K562 (cell line): ENCODE measurements around the gene ZNF581. TPM values are rescaled to one million over a fixed set of nuclear protein-coding genes. Genes with fewer than 3 reads are reported as not detected.

Experiments used
- polyA plus RNA-seq, 8 experiments: library from polyadenylated mRNA; depleted of rRNA in 4 of 8; stranded (reverse) in 5 of 8; unstranded in 3 of 8; fragments of >200 nt; fragmentation: Nextera tagmentation in 2 of 8; fragmentation: Illumina TruSeq in 1 of 8; extraction: Ambion mirVana in 2 of 8; extraction: Trizol in 1 of 8; gene quantifications; 2 replicates each; pipeline versions ENCODE4 v1.2.1 to v1.2.3, GENCODE V29; 2011 to 2014; ENCODE audit warnings: inconsistent platforms in 1 of 8, missing spikeins in 1 of 8
- total RNA-seq, 7 experiments: library from RNA; depleted of rRNA in 6 of 7; stranded (reverse); fragments of >200 nt in 6 of 7; fragmentation: Illumina TruSeq in 2 of 7; extraction: Trizol in 2 of 7; gene quantifications; 2 replicates each; pipeline versions ENCODE4 v1.2.1 to v1.2.3, GENCODE V29; 2011 to 2021; ENCODE audit warnings: low replicate concordance in 1 of 7
- TF ChIP-seq, protein P1 (sequence below), 2 experiments: fragments of 450-650 bp in 1 of 2; sonication (generic) in 1 of 2; formaldehyde crosslinking in 1 of 2; IDR thresholded peaks; 2 replicates each; pipeline versions ENCODE4 v1.7.1 to v1.9.0; 2016 to 2022; ENCODE audit warnings: inconsistent platforms in 1 of 2, mild to moderate bottlenecking in 1 of 2, missing genetic modification reagents in 1 of 2

Gene ZNF581
- total and polyA plus RNA-seq, 9 of the 15 experiments (the other 6 are each of a cell fraction or from before 2014, with no cell fraction given) = 2.4 to 39.4 (median 15.4) TPM

GRCh38 chr19:55694241-55694655 lies 50.8 kb downstream of the ZNF581 start (continued):
- TF ChIP-seq, protein P1, sequence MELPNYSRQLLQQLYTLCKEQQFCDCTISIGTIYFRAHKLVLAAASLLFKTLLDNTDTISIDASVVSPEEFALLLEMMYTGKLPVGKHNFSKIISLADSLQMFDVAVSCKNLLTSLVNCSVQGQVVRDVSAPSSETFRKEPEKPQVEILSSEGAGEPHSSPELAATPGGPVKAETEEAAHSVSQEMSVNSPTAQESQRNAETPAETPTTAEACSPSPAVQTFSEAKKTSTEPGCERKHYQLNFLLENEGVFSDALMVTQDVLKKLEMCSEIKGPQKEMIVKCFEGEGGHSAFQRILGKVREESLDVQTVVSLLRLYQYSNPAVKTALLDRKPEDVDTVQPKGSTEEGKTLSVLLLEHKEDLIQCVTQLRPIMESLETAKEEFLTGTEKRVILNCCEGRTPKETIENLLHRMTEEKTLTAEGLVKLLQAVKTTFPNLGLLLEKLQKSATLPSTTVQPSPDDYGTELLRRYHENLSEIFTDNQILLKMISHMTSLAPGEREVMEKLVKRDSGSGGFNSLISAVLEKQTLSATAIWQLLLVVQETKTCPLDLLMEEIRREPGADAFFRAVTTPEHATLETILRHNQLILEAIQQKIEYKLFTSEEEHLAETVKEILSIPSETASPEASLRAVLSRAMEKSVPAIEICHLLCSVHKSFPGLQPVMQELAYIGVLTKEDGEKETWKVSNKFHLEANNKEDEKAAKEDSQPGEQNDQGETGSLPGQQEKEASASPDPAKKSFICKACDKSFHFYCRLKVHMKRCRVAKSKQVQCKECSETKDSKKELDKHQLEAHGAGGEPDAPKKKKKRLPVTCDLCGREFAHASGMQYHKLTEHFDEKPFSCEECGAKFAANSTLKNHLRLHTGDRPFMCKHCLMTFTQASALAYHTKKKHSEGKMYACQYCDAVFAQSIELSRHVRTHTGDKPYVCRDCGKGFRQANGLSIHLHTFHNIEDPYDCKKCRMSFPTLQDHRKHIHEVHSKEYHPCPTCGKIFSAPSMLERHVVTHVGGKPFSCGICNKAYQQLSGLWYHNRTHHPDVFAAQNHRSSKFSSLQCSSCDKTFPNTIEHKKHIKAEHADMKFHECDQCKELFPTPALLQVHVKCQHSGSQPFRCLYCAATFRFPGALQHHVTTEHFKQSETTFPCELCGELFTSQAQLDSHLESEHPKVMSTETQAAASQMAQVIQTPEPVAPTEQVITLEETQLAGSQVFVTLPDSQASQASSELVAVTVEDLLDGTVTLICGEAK (IDR thresholded peaks at IDR 0.05) = no peak
- TF ChIP-seq, protein P1 (CRISPR knock-in tag; IDR thresholded peaks at IDR 0.05) = no peak
